Activated T-helper 1 cell treated with anti-CD3 and anti-CD28 coated beads, Interleukin-2, amount 50 U/mL, for 16 hours (primary cell): ENCODE results near the gene AS3MT.
"Not testable (repeated sequence)": the region's sequence is repeated elsewhere in the genome, so short reads cannot be mapped to it uniquely, and the experiment has no call there.

ENCODE experiments used
- DNase-seq, 2 donors: peaks; one replicate each; pipeline ENCODE4 v3.0.0-alpha.2; 2020; ENCODE audit warnings: low read depth in 1 of 2, low spot score in 1 of 2

Gene AS3MT

DNA sequence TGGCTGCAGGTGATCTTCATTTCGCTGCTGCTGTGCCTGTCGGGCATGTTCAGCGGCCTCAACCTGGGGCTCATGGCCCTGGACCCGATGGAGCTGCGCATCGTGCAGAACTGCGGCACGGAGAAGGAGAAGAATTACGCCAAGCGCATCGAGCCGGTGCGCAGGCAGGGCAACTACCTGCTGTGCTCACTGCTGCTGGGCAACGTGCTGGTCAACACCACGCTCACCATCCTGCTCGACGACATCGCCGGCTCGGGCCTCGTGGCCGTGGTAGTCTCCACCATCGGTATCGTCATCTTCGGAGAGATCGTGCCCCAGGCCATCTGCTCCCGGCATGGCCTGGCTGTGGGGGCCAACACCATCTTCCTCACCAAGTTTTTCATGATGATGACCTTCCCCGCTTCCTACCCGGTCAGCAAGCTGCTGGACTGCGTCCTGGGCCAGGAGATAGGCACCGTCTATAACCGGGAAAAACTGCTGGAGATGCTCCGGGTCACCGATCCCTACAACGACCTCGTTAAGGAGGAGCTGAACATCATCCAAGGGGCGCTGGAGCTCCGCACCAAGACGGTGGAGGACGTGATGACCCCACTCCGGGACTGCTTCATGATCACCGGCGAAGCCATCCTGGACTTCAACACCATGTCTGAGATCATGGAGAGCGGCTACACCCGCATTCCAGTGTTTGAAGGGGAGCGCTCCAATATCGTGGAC lies 50.1 kb downstream of the AS3MT start:
- no peak for DNase-seq

GRCh38 chr10:102919992-102920739 lies 50.9 kb downstream of the AS3MT start:
- DNase-seq: no peak

DNA sequence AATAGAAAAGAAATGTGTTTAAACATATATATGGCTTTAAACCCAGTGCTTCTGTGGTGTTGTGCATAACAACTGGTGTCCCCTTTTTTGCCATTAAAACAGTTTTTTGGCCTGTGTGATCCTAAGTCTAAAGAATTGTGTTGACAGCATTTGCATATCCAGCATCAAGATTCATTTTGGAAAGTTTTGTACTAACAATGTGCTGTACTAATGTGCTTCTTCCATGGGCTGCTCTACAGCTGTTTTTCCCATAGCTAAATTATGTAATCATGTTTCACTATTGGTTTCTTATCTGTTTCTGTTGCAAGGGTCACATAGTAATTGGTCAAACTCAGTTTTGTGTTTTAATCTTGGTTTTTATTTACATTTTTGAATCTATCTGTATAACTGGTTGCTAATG lies 54.3 kb downstream of the AS3MT start:
- DNase-seq: no peak

- no peak for DNase-seq
Measured at GRCh38 chr10:102926842-102927241, 57.6 kb downstream of the AS3MT start.

DNA sequence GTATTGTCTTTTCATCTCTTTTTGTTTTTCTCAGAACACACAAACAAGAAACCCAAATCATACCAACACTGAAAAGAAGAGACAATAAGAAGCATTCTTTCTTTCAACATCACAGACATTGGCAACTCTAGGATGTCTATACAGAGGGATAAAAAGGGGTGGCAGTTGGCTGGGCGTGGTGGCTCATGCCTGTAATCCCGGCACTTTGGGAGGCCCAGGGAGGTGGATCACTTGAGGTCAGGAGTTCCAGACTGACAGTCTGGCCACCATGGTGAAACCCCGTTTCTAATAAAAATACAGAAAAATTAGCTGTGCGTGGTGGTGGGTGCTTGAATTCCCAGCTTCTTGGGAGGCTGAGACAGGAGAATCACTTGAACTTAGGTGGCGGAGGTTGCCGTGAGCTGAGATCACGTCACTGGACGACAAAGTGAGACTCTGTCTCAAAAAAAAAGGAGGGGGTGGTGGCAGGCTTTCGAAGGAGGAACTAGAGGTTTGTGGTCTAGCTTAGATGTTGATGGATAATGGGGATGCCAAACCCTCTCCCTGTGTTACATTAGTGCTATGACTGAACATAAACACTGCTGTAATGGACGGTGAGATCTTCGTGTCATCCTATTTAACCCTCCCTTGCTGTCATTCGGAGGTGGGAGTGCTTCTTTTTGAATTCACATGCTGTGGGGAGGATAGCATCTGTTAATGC lies 58.2 kb downstream of the AS3MT start:
- DNase-seq: no peak

DNA sequence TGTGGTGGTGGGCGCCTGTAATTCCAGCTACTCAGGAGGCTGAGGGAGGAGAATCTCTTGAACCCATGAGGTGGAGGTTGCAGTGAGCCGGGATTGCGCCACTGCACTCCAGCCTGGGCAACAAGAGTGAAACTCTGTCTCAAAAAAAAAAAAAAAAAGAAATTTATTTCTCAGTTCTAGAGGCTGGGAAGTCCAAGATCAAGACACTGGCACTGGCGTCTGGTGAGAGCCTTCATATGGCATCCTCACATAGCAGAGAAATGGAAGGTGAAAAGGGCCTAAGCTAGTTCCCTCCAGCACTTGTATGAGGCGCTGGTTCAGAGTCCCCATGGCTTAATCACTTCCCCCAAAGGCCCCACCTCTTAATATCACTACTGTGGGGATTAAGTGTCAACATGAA lies 59.2 kb downstream of the AS3MT start:
- DNase-seq: not testable (repeated sequence)

- no peak for DNase-seq
Measured at GRCh38 chr10:102930720-102931119, 61.5 kb downstream of the AS3MT start.

DNA sequence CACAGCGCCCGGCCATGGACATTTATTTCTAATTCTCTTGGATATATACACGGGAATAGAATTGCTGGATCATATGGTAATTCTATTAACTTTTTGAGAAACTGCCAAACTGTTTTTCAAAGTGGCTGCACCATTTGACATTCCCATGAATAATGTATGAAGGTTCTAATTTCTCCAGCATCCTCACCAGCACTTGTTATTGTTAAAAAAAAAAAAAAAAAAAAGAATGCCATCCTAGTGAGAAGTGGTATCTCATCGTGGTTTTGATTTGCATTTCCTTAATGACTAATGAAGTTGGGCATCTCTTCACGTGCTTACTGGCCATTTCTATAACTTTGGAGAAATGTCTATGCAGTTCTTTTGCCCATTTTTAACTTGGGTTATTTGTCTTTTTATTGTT lies 62.4 kb downstream of the AS3MT start:
- no peak for DNase-seq

DNA sequence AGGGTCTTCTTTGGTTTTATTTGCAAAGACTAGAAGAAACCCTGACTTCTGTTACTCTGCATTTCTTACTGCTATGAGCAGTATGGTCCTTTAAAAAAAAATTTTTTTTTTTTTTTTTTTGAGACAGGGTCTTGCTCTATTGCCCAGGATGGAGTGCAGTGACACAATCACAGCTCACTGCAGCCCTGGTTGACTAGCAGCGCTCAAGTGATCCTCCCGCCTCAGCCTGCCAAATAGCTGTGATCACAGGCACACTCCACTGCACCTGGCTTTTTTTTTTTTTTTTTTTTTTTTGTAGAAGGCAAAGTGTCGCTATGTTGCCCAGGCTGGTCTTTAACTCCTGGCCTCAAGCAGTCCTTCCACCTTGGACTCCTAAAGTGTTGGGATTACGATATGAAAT lies 66.2 kb downstream of the AS3MT start:
- DNase-seq: no peak

DNA sequence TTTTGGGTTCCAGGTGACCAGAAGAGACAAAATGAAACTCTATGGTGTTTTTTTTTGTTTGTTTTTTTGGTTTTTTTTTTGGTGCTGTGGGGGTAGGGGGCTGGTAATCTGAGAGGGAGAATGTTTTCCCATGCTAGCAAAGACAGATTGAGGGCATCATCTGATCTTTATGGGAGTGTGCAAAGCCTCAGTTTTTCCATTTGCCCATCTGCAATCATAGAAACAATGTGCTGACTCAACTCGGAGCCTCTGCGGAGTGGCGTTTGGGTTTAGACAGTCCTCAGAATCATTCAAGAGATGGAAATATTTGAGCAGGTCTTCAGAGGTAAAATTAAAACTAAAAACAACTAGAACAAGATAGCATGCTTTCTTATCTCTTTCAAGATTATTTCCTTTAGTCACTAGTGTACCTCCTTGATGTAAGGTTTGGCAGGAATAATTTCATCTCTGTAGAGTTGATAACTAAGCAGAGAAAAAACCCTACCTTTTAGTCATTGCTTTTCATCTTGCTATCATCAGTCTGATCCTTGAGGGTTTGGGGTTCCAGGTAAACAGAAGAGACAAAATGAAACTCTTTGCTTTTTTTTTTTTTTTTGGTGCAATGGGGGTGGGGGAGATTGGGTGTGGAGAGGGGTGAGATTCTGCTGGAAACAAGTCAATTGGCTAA lies 66.8 kb downstream of the AS3MT start:
- DNase-seq: no peak

DNA sequence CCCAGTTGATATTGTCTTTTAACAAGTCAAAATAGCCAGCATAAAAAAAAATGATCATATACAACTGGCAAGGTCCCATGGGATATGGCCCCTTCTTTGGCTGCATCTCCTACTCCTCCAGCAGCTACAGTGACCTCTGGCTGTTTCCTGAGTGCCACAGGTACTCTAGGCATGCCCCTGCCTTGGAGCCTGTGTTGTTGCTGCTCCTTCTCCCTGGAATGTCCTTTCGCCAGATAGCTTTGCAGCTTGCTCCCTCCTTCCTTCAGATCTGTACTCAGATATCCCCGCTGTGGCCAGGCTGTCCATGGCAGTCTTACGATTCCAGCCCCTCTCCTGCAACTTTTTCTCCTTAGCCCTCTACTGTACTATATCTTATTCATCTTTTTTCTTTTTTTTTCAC lies 72.1 kb downstream of the AS3MT start:
- no peak for DNase-seq

- no peak for DNase-seq
Measured at GRCh38 chr10:102945449-102945848, 76.2 kb downstream of the AS3MT start.

DNA sequence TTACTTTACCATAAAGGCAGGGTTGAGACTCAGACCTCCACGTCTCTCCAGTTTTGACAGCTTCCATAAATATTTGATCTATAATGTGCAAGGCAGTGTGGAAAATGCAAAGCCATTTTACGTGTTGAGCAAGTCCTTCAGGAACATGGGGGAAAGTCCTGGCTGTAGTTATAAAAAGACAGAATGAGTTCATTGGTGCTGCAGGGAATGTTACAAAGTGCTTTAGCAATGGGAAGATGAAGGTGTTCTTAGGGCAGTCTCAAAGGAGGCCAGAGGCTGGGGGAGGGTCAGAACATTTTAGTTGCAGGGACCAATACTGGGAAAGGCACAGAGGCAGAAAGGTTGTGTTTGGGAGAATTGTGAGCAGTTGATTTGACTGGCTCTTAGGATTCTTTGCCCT lies 76.7 kb downstream of the AS3MT start:
- no peak for DNase-seq

DNA sequence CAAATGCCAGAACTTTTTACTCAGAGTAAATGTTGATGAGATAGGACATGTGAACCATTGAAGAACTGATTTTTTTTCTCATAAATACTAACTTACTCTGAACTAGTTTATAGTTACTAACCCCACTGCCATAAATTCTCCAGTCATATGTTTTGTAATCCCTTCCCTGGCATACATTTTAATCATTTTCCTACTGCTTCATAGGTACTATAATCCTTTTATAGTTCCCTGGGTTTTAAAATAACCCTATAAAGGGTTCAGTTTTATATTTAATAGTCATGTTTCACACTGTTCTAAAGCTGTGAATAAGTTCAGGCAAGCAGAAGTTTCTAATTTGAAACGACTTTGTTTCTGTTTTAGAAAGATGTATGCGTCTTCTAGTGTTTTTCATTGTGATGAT lies 77.7 kb downstream of the AS3MT start:
- no peak for DNase-seq

DNA sequence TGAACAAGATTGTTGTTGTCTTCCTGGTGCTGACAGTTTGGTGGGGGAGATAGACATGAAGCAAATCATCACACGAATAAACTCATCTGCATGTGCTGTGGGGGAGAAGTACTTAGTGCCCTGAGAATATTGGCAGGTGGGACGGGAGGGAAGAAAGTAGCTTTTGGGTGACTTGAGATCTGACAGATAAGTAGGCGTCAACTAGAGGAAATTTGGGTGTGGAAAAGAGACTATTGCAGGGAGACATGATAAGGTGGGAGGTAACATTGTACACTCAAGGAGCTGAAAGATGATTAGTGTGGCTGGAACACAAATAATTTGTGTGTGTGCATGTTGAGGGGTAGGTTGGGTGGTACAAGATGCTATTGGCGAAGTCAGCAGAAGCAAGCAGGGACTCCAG lies 78.9 kb downstream of the AS3MT start:
- DNase-seq: no peak

GRCh38 chr10:102948786-102949185 lies 79.5 kb downstream of the AS3MT start:
- no peak for DNase-seq

DNA sequence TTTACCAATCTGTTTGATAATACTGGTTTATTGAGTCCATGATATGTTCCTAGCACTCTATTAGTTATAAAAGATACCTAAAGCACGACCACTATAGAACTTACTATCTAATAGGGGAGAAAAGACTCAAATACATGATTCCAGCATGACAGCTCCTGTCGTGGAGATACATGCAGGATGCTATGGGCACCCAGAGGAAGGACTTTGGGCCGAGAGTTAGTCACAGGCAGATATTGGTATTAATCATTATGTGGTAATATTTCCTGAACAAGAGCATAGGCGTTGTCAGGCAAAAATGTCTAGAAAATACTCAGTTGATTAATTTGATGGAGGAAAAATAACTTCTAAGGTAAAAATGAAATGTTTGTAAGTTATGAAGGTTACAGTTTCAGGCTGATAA lies 80.6 kb downstream of the AS3MT start:
- DNase-seq: no peak

DNA sequence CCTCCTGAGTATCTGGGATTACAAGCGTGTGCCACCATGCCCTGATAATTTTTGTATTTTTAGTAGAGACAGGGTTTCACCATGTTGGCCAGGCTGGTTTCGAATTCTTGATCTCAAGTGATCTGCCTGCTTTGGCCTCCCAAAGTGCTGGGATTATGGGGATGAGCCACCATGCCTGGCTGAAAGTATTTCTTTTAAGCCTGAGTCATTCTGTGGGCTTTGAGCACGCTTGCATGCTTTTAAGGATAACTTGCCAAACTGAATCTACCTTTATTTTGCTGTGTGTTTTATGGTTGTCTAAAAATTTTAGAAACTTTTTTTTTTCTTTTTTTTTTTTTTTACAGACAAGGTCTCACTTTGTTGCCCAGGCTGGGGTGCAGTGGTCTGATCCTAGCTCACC lies 82.0 kb downstream of the AS3MT start:
- no peak for DNase-seq
